Pancreas (tissue), 10 donors: ENCODE measurements around the gene CFAP73. TPM values are rescaled to one million over a fixed set of nuclear protein-coding genes. Genes with fewer than 3 reads are reported as not detected.
A peak's percentile ranks its signal among the peaks of the same experiment; 100 is the strongest.

Experiments used
- ATAC-seq, 4 donors: fragments of 200-7000 bp; cut with Tn5 transposase; one replicate each; pipeline versions ENCODE4 v1.8.0 to v1.9.1; 2020; ENCODE audit warnings: mild to moderate bottlenecking in 4 of 4, moderate library complexity in 4 of 4
- DNase-seq, 6 donors: peaks; one replicate each; pipeline ENCODE4 v3.0.0-alpha.2; 2020
- FAIRE-seq: peaks from 2 replicates; lab custom pipeline; 2012; peaks lifted over from hg19 to GRCh38; lab: Jason Lieb, UNC
- H3K27ac ChIP-seq, 4 donors: fragments of 200-600 bp; sonication (generic); 1 replicate in 3 of 4; 2 replicates in 1 of 4; pipeline versions ENCODE4 v1.5.0 to v1.8.0; 2020
- H3K27me3 ChIP-seq, 4 donors: fragments of 200-600 bp; one replicate each; pipeline ENCODE4 v1.8.0; 2021
- H3K36me3 ChIP-seq, 3 donors: fragments of 200-600 bp; sonication (generic) in 1 of 3; one replicate each; pipeline versions ENCODE4 v1.5.0 to v1.8.0; 2020 to 2021
- H3K4me1 ChIP-seq, 3 donors: fragments of 200-600 bp; one replicate each; pipeline ENCODE4 v1.8.0; 2021
- H3K4me3 ChIP-seq, 4 donors: fragments of 200-600 bp; sonication (generic) in 2 of 4; one replicate each; pipeline versions ENCODE4 v1.5.0 to v1.8.0; 2020 to 2021
- H3K9me3 ChIP-seq, 4 donors: fragments of 200-600 bp; one replicate each; pipeline ENCODE4 v1.8.0; 2021
- WGBS, 2 donors: extraction: QIAGEN DNeasy Blood & Tissue Kit; methylation state at CpG; one replicate each; pipeline ENCODE4 v1.1.7; 2013; 5-methylcytosine and 5-hydroxymethylcytosine counted together
- intact Hi-C, 3 donors: fragments of 100-400 bp; cut with DNase I; formaldehyde crosslinking; loops; one replicate each; pipeline versions ENCODE4 v1.11.1 to v1.14.2; 2022
- polyA plus RNA-seq, 2 donors: library from polyadenylated mRNA; stranded (reverse); fragments of 200-250 nt; gene quantifications; one replicate each; pipeline ENCODE4 v1.2.3, GENCODE V29; 2013
- total RNA-seq, 6 donors: library from RNA; stranded (reverse); fragmentation: NEBNext Ultra II Directional in 4 of 6; extraction: Animal tissue kit (Norgen Biotek cat#: 25700) in 4 of 6; gene quantifications; one replicate each; pipeline versions ENCODE4 v1.2.1 to v1.2.4, GENCODE V29; 2021 to 2023
- TF ChIP-seq, protein P1 (sequence below), 4 donors: fragments of 200-600 bp; sonication (generic) in 3 of 4; IDR thresholded peaks; one replicate each; pipeline versions ENCODE4 v1.5.0 to v1.8.0; 2021; ENCODE audit warnings: antibody characterized with exemption in 4 of 4
- donor health status: healthy with polysubstance abuse.
- donor health status: DM: no; HTN: no; CAD: no; lungs with moderate emphysema.
- donor health status: DM: no; HTN: no; CAD: no.
- donor health status: control.
- donor health status: control.
- donor health status: Bipolar disorder and iron deficiency.
- donor health status: DM: yes; HTN: yes; CAD: no.
- donor health status: DM: no; HTN: no; CAD: no.
- donor health status: DM: no; HTN: no; CAD: no.
- donor health status: DM: yes; HTN: yes; CAD: no.

The CFAP73 gene
- total and polyA plus RNA-seq, 8 donors, result 0.12 to 0.61 (median 0.23) TPM; not detected in 3

DNA sequence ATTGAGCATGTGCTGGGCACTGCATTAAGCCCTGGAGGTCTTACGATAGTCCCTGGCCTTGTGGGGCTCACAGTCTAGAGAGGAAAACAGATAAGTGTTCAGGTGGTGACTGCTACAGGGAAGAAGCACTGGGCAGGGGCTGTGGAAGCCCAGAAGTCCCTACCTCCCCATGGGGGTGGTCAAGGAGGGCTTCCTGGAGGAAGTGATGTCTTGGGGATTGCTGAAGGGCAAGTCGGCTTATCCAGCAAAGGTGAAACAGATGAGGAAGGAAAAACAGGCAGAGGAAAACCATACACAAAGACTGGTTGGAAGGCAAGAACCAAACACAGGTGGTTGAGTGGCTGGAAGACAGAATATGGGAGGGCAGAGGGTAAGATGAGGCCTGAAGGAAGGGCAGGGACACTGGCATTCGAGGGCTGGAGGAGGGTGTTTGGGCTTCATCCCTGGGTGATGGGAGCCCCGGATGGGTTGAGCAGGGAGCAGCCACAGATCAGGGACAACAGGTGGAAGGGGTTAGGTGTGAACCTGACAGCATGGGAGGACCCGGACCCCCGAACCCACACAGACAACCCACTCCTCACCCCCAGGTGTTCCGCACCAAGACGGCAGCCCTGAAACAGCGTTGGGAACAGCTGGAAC, 2.8 kb downstream of the CFAP73 start:
- WGBS, 2 donors, result 24 to 39% methylated on average over 9 of the region's 9 CpGs
- Histone ChIP-seq H3K27ac (no peak overlapping the region), H3K9me3 (no peaks in the 10 kb centered on the region), H3K4me1 (peaks cover 0 to 6% (median 0%) of the 10 kb centered on the region in 3 donors), H3K4me3 (peak overlapping the region in 1 of 4 donors; percentile 48), H3K36me3 (no peaks in the 10 kb centered on the region), H3K27me3 (no peaks in the 10 kb centered on the region)
- FAIRE-seq, result no peak
- intact Hi-C loops, result loop anchor here in 1 of 3 donors (10.0 kb wide), 1 partner anchor 98 kb away; the partner anchor contains the start of gene DTX1
- ATAC-seq, result no peak
- no peak for DNase-seq
- TF ChIP-seq, protein P1, sequence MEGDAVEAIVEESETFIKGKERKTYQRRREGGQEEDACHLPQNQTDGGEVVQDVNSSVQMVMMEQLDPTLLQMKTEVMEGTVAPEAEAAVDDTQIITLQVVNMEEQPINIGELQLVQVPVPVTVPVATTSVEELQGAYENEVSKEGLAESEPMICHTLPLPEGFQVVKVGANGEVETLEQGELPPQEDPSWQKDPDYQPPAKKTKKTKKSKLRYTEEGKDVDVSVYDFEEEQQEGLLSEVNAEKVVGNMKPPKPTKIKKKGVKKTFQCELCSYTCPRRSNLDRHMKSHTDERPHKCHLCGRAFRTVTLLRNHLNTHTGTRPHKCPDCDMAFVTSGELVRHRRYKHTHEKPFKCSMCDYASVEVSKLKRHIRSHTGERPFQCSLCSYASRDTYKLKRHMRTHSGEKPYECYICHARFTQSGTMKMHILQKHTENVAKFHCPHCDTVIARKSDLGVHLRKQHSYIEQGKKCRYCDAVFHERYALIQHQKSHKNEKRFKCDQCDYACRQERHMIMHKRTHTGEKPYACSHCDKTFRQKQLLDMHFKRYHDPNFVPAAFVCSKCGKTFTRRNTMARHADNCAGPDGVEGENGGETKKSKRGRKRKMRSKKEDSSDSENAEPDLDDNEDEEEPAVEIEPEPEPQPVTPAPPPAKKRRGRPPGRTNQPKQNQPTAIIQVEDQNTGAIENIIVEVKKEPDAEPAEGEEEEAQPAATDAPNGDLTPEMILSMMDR (IDR thresholded peaks at IDR 0.05), result no peak

DNA sequence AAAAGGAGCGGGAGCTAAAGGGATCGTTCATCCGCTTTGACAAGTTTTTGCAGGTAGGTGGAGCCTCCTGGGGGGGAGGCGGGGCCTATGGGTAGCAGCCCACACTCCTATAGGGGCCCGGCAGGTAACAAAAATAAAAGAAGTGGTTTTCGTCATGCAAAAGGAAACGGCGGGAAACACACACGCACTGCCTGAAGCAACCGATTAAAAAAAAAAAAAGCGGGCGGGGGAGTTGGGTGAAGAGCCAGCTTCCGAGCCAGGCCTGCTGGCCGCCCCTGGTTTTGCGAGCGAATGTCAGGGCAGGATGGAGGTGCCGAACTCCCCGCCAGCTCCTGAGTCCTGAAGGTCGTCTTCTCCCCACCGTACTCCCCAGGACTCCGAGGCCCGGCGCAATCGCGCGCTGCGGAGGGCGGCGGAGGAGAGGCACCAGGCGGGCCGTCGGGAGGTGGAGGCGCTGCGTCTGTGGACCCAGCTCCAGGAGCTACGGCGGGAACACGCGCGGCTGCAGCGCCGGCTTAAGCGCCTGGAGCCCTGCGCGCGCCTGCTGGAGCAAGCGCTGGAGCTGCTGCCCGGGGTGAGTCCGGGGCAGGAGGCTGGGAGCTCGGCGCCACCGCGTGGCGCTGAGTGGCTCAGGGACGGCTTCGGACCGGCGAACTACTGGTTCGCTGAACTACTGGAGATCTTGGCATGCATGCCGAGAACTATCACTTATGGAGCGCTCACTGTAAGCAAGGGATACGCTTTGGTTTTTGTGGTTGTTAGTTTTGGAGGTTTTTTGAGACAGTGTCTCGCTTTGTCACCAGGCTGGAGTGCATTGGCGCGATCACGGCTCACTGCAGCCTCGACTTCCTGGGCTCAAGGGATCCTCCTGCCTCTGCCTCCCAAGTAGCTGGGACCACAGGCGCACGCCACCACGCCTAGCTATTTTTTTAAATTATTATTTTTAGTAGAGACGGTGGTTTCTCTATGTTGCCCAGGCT, 3.6 kb downstream of the CFAP73 start:
- FAIRE-seq, result no peak
- intact Hi-C loops, result loop anchor here in 1 of 3 donors (10.0 kb wide), 1 partner anchor 98 kb away; the partner anchor contains the start of gene DTX1

DNA sequence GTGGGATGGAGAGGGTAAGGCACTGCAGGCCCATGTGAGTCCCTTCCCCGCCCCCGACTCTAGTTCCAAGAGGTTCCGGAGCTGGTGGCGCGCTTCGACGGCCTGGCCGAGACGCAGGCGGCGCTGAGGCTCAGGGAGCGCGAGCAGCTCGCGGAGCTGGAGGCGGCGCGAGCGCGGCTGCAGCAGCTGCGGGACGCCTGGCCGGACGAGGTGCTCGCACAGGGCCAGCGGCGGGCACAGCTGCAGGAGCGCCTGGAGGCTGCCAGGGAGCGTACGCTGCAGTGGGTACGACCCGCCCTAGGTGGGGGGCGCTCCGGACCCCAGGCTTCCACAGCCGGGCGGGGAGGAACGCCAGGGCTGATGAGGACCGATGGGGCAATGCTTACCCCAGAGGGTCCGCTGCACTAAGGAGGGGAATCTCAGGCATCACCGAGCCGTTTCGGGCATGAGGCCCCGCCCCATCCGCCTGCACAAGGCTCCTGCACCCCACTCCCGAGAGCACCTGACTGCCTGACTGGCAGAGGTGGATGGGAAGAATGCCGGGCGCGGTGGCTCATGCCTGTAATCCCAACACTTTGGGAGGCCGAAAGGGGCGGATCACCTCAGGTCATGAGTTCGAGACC, 4.9 kb downstream of the CFAP73 start:
- intact Hi-C loops, result loop anchor here in 1 of 3 donors (10.0 kb wide), 1 partner anchor 100 kb away; the partner anchor contains the start of gene DTX1
- FAIRE-seq, result no peak
- DNase-seq, result peak in 2 of 6 donors; percentile 38 to 68
- ATAC-seq, result peak; percentile 22 to 36 (median 26)
- Histone ChIP-seq H3K27me3 (no peaks in the 10 kb centered on the region), H3K4me3 (peak overlapping the region in 1 of 4 donors; percentile 30), H3K36me3 (peaks cover 0 to 12% (median 9%) of the 10 kb centered on the region in 3 donors), H3K27ac (no peak overlapping the region), H3K4me1 (peaks cover 0 to 6% (median 0%) of the 10 kb centered on the region in 3 donors), H3K9me3 (no peaks in the 10 kb centered on the region)
- WGBS, 2 donors, result 4% methylated on average over 49 to 51 of the region's 51 CpGs
- TF ChIP-seq, protein P1 (IDR thresholded peaks at IDR 0.05), result no peak

More for the DNA sequence above, 3.6 kb downstream of the CFAP73 start:
- Histone ChIP-seq H3K27me3 (no peaks in the 10 kb centered on the region), H3K9me3 (no peaks in the 10 kb centered on the region), H3K4me3 (peak overlapping the region in 2 of 4 donors; percentile 31 to 48), H3K36me3 (peaks cover 0 to under 1% (median 0%) of the 10 kb centered on the region in 3 donors), H3K4me1 (peaks cover 0 to 6% (median 0%) of the 10 kb centered on the region in 3 donors), H3K27ac (no peak overlapping the region)
- WGBS, 2 donors, result 8 to 9% methylated on average over 63 to 70 of the region's 70 CpGs
- TF ChIP-seq, protein P1 (IDR thresholded peaks at IDR 0.05), result peak in 3 of 4 donors; percentile 25 to 39 (median 29)
- peak; percentile 51 to 88 (median 68) for DNase-seq
- ATAC-seq, result peak; percentile 78 to 93 (median 90)

DNA sequence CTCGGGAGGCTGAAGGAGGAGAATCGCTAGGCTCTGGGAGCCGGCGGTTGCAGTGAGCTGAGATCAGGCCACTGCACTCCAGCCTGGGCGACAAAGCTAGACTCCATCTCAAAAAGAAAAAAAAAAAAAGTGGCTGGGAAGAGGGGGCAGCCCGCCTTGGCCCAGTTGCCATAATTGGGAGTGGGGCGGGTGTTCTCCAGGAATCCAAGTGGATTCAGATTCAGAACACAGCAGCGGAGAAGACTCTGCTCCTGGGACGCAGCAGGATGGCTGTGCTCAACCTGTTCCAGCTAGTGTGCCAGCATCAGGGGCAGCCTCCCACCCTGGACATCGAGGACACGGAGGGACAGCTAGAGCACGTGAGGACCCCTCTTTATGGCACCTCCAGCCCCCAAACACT, 5.5 kb downstream of the CFAP73 start:
- FAIRE-seq, result no peak
- Histone ChIP-seq H3K4me3 (no peak overlapping the region), H3K9me3 (no peaks in the 10 kb centered on the region), H3K4me1 (peaks cover 0 to 6% (median 0%) of the 10 kb centered on the region in 3 donors), H3K27me3 (no peaks in the 10 kb centered on the region), H3K27ac (no peak overlapping the region), H3K36me3 (peaks cover 0 to 15% (median 9%) of the 10 kb centered on the region in 3 donors)
- intact Hi-C loops, result loop anchor here in 2 of 3 donors (5.0 to 10.0 kb wide), 2 partner anchors 100 to 108 kb away; partner anchors contain the start of gene DTX1 (in 1 of the 2)
- ATAC-seq, result no peak
- no peak for DNase-seq
- WGBS, 2 donors, result 73 to 82% methylated on average over 12 of the region's 12 CpGs
- TF ChIP-seq, protein P1 (IDR thresholded peaks at IDR 0.05), result no peak
